ENCODE data around the gene ITGA3. TPM values are rescaled to one million over a fixed set of nuclear protein-coding genes. Genes with fewer than 3 reads are reported as not detected.

ITGA3 gene
- total and polyA plus RNA-seq, 4 donors: 0.79 to 4.4 (median 1.4) TPM

GRCh38 chr17:50020841-50021599 is 34.9 kb upstream of the ITGA3 start (continued):
- TF ChIP-seq REST (IDR thresholded peaks at IDR 0.05) (no peak), NR2F2 (IDR thresholded peaks at IDR 0.05) (no peak), RAD21 (IDR thresholded peaks at IDR 0.05) (no peak), JUND (IDR thresholded peaks at IDR 0.05) (no peak)

GRCh38 chr17:50021681-50022370 is 34.1 kb upstream of the ITGA3 start:
- 86% methylated on average over 6 of the region's 6 CpGs for WGBS
- TF ChIP-seq CTCF (IDR thresholded peaks at IDR 0.05; ENCODE audit: low read depth, low read length, missing input control) (no peak), MAX (IDR thresholded peaks at IDR 0.05) (no peak), HNF4G (IDR thresholded peaks at IDR 0.05) (no peak), FOXA2 (IDR thresholded peaks at IDR 0.05) (no peak), GABPA (IDR thresholded peaks at IDR 0.05 in 1 of 2, conservative IDR thresholded peaks at IDR 0.05 in 1 of 2) (no peak), YY1 (IDR thresholded peaks at IDR 0.05) (no peak), ATF3 (IDR thresholded peaks at IDR 0.05) (no peak), RXRA (IDR thresholded peaks at IDR 0.05) (no peak), EGR1 (IDR thresholded peaks at IDR 0.05; ENCODE audit: low read depth in 2 of 2) (no peak), HNF4A (conservative IDR thresholded peaks at IDR 0.05) (no peak), SP1 (IDR thresholded peaks at IDR 0.05) (no peak)

More at GRCh38 chr17:50021681-50022370, 34.1 kb upstream of the ITGA3 start:
- Histone ChIP-seq H3K27ac (ENCODE audit: low read depth in 1 of 2, low read length in 2 of 2) (no peak overlapping the region), H3K27me3 (ENCODE audit: control insufficient read depth in 4 of 4, insufficient read depth in 4 of 4, low read length in 3 of 4) (no peaks in the 10 kb centered on the region), H3K4me1 (ENCODE audit: control insufficient read depth in 4 of 4, insufficient read depth in 4 of 4, low read length in 3 of 4) (no peaks in the 10 kb centered on the region), H3K36me3 (ENCODE audit: control insufficient read depth in 4 of 4, insufficient read depth in 3 of 4, low read depth in 1 of 4, low read length in 3 of 4) (no peaks in the 10 kb centered on the region), H3K9me3 (ENCODE audit: control insufficient read depth in 4 of 4, low read length in 3 of 4) (no peaks in the 10 kb centered on the region), H3K9ac (ENCODE audit: low read depth in 1 of 2, low read length in 2 of 2) (no peak overlapping the region), H3K4me3 (ENCODE audit: low read depth in 1 of 3, low read length in 3 of 3) (no peak overlapping the region)
- DNase-seq (ENCODE audit: low spot score): no peak
